ENCODE measurements around the gene MBD3L5.

GRCh38 chr19:7076151-7076550 lies 45.8 kb downstream of the MBD3L5 start:
- TF ChIP-seq POLR2A (IDR thresholded peaks at IDR 0.05) (no peak), CTCF (IDR thresholded peaks at IDR 0.05) (no peak)

Measured in testis (tissue), 2 donors.